OCI-LY7 (cell line): ENCODE data around the gene IL17D. TPM values are rescaled to one million over a fixed set of nuclear protein-coding genes. Genes with fewer than 3 reads are reported as not detected.

Source experiments
- BruUV-seq: library from RNA; stranded (reverse); fragments of 400-500 nt; replicated peaks from 2 replicates; lab custom pipeline; 2021; lab: Mats Ljungman, UMichigan
- CTCF ChIA-PET: fragments of 300-600 bp; sonication (Branson Sonifier 250); formaldehyde crosslinking; loops from one replicate; lab custom pipeline; 2022; ENCODE audit warnings: antibody characterized with exemption; ENCODE audit not compliant: unreplicated experiment; lab: Charles Lee
- POLR2A ChIA-PET: fragments of 300-600 bp; sonication (Branson Sonifier 250); formaldehyde crosslinking; loops from one replicate; lab custom pipeline; 2022; ENCODE audit warnings: antibody characterized with exemption; lab: Charles Lee
- DNase-seq: peaks from one replicate; pipeline ENCODE4 v3.0.0-alpha.2; 2015; ENCODE audit warnings: low spot score
- H2AFZ ChIP-seq: fragments of 200-600 bp; sonication (generic), shearing (Covaris generic); 2 replicates; pipeline ENCODE4 v1.6.1; 2014; ENCODE audit warnings: mild to moderate bottlenecking, antibody characterized with exemption, low read length, moderate library complexity
- H3K27ac ChIP-seq: fragments of 200-600 bp; sonication (generic); 2 replicates; pipeline ENCODE4 v1.5.1; 2014; ENCODE audit warnings: mixed run types, low read depth, mild to moderate bottlenecking, moderate library complexity, low read length, inconsistent platforms; ENCODE audit not compliant: poor library complexity, severe bottlenecking
- H3K36me3 ChIP-seq: fragments of 200-600 bp; sonication (generic); 2 replicates; pipeline ENCODE4 v1.6.1; 2014; ENCODE audit warnings: mild to moderate bottlenecking, antibody characterized with exemption, low read length, moderate library complexity, mixed read lengths; ENCODE audit not compliant: insufficient read depth
- H3K4me1 ChIP-seq: fragments of 200-600 bp; sonication (generic); 2 replicates; pipeline ENCODE4 v1.5.1; 2014; ENCODE audit warnings: mild to moderate bottlenecking, low read length; ENCODE audit not compliant: insufficient read depth, poor library complexity, severe bottlenecking
- H3K4me2 ChIP-seq: fragments of 200-600 bp; sonication (generic); 2 replicates; pipeline ENCODE4 v1.6.1; 2014; ENCODE audit warnings: mild to moderate bottlenecking, low read length
- H3K4me3 ChIP-seq: fragments of 200-600 bp; sonication (generic); 2 replicates; pipeline ENCODE4 v1.5.1; 2014; ENCODE audit warnings: mild to moderate bottlenecking, low read depth, low read length; ENCODE audit not compliant: poor library complexity, severe bottlenecking
- H3K79me2 ChIP-seq: fragments of 200-600 bp; sonication (generic); 2 replicates; pipeline ENCODE4 v1.6.1; 2016; ENCODE audit warnings: low read depth, mild to moderate bottlenecking, low read length, moderate library complexity, mixed read lengths; ENCODE audit not compliant: insufficient read depth
- H3K9me2 ChIP-seq: fragments of 200-600 bp; sonication (generic); 2 replicates; pipeline ENCODE4 v1.6.1; 2016; ENCODE audit warnings: mild to moderate bottlenecking, low read length, mixed read lengths; ENCODE audit not compliant: insufficient read depth
- H3K9me3 ChIP-seq: fragments of 200-600 bp; sonication (generic); 2 replicates; pipeline ENCODE4 v1.6.1; 2014; ENCODE audit warnings: mild to moderate bottlenecking, mixed run types, low read length, mixed read lengths
- H4K20me1 ChIP-seq: fragments of 200-600 bp; sonication (generic); 2 replicates; pipeline ENCODE4 v1.6.1; 2014; ENCODE audit warnings: mild to moderate bottlenecking, antibody characterized with exemption, low read length, moderate library complexity, mixed read lengths; ENCODE audit not compliant: insufficient read depth
- EZH2phosphoT487 ChIP-seq: fragments of 200-600 bp; sonication (generic); IDR thresholded peaks from 2 replicates; pipeline ENCODE4 v1.6.1; 2018; ENCODE audit warnings: low read depth, borderline replicate concordance, mild to moderate bottlenecking, mixed run types, antibody characterized with exemption, low read length, moderate library complexity, mixed read lengths
- intact Hi-C: fragments of 100-400 bp; cut with micrococcal nuclease; formaldehyde crosslinking; loops from one replicate; pipeline ENCODE4 v1.10.0; 2022; ENCODE audit not compliant: unreplicated experiment
- total RNA-seq, 2 experiments: library from RNA; depleted of rRNA in 1 of 2; stranded (reverse); fragments of >200 nt in 1 of 2; shearing (Covaris generic) in 1 of 2; gene quantifications; 2 replicates each; pipeline ENCODE4 v1.2.3, GENCODE V29; 2014 to 2022
- TF ChIP-seq, protein P1 (sequence below): fragments of 200-600 bp; sonication (generic); conservative IDR thresholded peaks from 2 replicates; pipeline ENCODE4 v1.5.1; 2014; ENCODE audit warnings: mild to moderate bottlenecking, antibody characterized with exemption, low read length, moderate library complexity, mixed read lengths

IL17D gene
- total RNA-seq, 2 experiments from 2014 or later = 0.51 to 1.1 TPM

DNA sequence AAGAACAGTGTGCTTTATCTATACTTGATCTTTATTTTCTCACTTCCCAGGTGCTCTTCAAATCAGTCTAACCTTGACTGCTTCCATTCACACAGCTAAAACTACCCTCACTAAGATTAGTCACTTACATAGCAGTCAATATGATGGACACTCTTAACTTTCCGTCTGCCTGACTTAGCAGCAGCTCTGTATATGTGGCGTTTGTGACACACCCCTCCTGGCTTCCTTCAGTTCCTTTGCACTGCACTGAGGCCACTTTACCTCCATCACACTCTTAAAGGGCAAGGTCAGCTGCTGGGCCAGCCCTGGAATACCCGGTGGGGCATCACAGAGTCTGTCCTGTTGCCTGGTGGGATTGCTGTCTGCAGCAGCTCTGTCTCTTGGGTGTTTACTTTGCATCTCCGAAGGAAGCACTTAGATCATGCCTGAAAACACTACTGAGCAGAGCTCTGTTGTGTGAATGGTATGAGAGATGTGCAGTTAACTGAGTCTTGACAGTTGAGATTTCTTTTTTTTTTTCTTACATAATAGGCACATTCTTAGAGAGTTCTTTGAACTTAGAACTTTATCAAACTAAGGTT is 35.6 kb upstream of the IL17D start:
- H2AFZ ChIP-seq = no peak overlapping the region
- H3K27ac ChIP-seq = no peak overlapping the region
- no peaks in the 10 kb centered on the region for H3K36me3 ChIP-seq
- no peaks in the 10 kb centered on the region for H4K20me1 ChIP-seq
- DNase-seq = no peak
- intact Hi-C loops = no loop called here
- no peaks in the 10 kb centered on the region for H3K79me2 ChIP-seq
- H3K9me2 ChIP-seq = no peaks in the 10 kb centered on the region
- no peaks in the 10 kb centered on the region for H3K9me3 ChIP-seq
- CTCF ChIA-PET = no interaction called here
- no peak for TF ChIP-seq EZH2phosphoT487
- TF ChIP-seq, protein P1, sequence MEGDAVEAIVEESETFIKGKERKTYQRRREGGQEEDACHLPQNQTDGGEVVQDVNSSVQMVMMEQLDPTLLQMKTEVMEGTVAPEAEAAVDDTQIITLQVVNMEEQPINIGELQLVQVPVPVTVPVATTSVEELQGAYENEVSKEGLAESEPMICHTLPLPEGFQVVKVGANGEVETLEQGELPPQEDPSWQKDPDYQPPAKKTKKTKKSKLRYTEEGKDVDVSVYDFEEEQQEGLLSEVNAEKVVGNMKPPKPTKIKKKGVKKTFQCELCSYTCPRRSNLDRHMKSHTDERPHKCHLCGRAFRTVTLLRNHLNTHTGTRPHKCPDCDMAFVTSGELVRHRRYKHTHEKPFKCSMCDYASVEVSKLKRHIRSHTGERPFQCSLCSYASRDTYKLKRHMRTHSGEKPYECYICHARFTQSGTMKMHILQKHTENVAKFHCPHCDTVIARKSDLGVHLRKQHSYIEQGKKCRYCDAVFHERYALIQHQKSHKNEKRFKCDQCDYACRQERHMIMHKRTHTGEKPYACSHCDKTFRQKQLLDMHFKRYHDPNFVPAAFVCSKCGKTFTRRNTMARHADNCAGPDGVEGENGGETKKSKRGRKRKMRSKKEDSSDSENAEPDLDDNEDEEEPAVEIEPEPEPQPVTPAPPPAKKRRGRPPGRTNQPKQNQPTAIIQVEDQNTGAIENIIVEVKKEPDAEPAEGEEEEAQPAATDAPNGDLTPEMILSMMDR = no peak
- H3K4me3 ChIP-seq = no peak overlapping the region
- POLR2A ChIA-PET = interaction anchor here (0.6 to 0.7 kb wide), 3 partner anchors 9 to 825 kb away, joined by 3 read pairs; no protein-coding TSS in a partner anchor
- no peaks in the 10 kb centered on the region for H3K4me1 ChIP-seq
- BruUV-seq = no TSS peak
- no peak overlapping the region for H3K4me2 ChIP-seq

DNA sequence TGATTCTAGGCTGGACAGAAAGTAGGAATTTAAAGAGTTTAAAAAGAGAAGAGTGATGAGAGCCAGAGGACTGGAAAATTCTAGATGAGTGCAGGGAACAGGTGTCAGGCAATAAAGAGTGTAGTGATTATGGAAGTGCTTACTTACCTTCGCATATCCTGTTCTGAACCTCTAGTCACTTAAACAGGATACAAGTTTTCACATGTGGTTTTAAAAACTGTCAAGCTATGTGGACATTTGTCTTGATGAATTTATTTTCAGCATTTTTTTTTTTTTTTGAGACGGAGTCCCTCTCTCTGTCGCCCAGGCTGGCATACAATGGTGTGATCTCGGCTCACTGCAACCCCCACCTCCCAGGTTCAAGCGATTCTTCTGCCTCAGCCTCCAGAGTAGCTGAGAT is 34.3 kb upstream of the IL17D start:
- Histone ChIP-seq H3K4me3 (no peak overlapping the region), H3K9me2 (no peaks in the 10 kb centered on the region), H3K36me3 (no peaks in the 10 kb centered on the region), H3K27ac (no peak overlapping the region), H4K20me1 (no peaks in the 10 kb centered on the region), H2AFZ (no peak overlapping the region), H3K9me3 (no peaks in the 10 kb centered on the region), H3K79me2 (no peaks in the 10 kb centered on the region), H3K4me2 (no peak overlapping the region), H3K4me1 (no peaks in the 10 kb centered on the region)
- intact Hi-C loops = no loop called here
- POLR2A ChIA-PET = interaction anchor here (0.6 kb wide), 1 partner anchor 101 kb away, joined by 4 read pairs; no protein-coding TSS in a partner anchor
- no peak for DNase-seq
- TF ChIP-seq EZH2phosphoT487 = no peak
- TF ChIP-seq, protein P1 = no peak
- no TSS peak for BruUV-seq
- CTCF ChIA-PET = no interaction called here

DNA sequence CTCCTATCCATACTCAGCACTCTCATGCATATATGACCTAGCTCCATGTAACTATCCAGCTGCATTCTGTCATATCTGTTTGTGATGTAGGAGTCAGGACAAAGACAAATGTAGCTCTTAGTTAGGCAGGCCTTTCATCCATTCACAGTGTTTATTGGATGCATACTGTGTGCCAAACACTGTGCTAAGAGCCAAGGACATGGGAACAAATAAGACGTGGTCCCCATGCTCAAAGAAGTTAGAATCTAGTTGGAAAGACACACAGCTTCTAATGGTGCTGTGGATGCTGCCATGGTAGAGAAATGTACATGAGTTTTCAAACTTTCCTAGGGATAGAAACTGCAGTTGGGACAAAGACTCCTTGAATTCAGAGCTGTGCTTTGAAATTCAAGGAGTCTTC is 31.7 kb upstream of the IL17D start:
- no peak for DNase-seq
- Histone ChIP-seq H3K79me2 (no peaks in the 10 kb centered on the region), H3K4me1 (no peaks in the 10 kb centered on the region), H2AFZ (no peak overlapping the region), H3K4me3 (no peak overlapping the region), H3K4me2 (no peak overlapping the region), H4K20me1 (no peaks in the 10 kb centered on the region), H3K9me2 (no peaks in the 10 kb centered on the region), H3K9me3 (no peaks in the 10 kb centered on the region), H3K36me3 (no peaks in the 10 kb centered on the region), H3K27ac (no peak overlapping the region)
- BruUV-seq = no TSS peak
- ChIA-PET CTCF (no interaction called here), POLR2A (interaction anchor here (0.9 kb wide), 1 partner anchor 16 kb away, joined by 3 read pairs; no protein-coding TSS in a partner anchor)
- intact Hi-C loops = no loop called here
- no peak for TF ChIP-seq EZH2phosphoT487
- TF ChIP-seq, protein P1 = no peak
